SK-N-SH (cell line): ENCODE data around the gene P2RY6. TPM values are rescaled to one million over a fixed set of nuclear protein-coding genes. Genes with fewer than 3 reads are reported as not detected.

Experiments
- CTCF ChIA-PET: fragments of 300-600, 350-600 bp; formaldehyde crosslinking; extraction: SDS; loops from one replicate; lab custom pipeline; 2021; lab: Yijun Ruan, JAX
- POLR2A ChIA-PET: fragments of 350-600 bp; sonication (Branson Sonifier 250); formaldehyde crosslinking; extraction: SDS; loops from one replicate; lab custom pipeline; 2020; ENCODE audit warnings: antibody characterized with exemption, inconsistent platforms; lab: Yijun Ruan, JAX
- DNase-seq: peaks from one replicate; pipeline ENCODE4 v3.0.0; 2012
- H2AFZ ChIP-seq: fragments of 200-600 bp; sonication (generic); 2 replicates; pipeline ENCODE4 v1.8.1; 2016; ENCODE audit warnings: antibody characterized with exemption, mild to moderate bottlenecking, low read depth
- H3F3A ChIP-seq: fragments of 200-600 bp; sonication (generic); replicated peaks from 2 replicates; pipeline ENCODE3; 2016; ENCODE audit warnings: antibody characterized with exemption, mild to moderate bottlenecking; ENCODE audit not compliant: insufficient read depth
- H3K27ac ChIP-seq, 2 experiments: fragments of 200-500 bp in 1 of 2; fragments of 200-600 bp in 1 of 2; sonication (Bioruptor generic) in 1 of 2; sonication (generic), shearing (Covaris generic) in 1 of 2; 2 replicates each; pipeline versions ENCODE4 v1.5.1 to v1.6.1; 2014 to 2016; ENCODE audit warnings: low read depth in 2 of 2, inconsistent platforms in 1 of 2, low read length in 1 of 2, mild to moderate bottlenecking in 1 of 2, mixed read lengths in 1 of 2
- H3K27me3 ChIP-seq: fragments of 200-600 bp; sonication (generic), shearing (Covaris generic); 2 replicates; pipeline ENCODE4 v1.6.1; 2016; ENCODE audit warnings: mixed run types; ENCODE audit not compliant: insufficient read depth
- H3K36me3 ChIP-seq, 2 experiments: fragments of 200-500 bp in 1 of 2; fragments of 200-600 bp in 1 of 2; sonication (Bioruptor generic) in 1 of 2; sonication (generic) in 1 of 2; replicated peaks in 1 of 2; 2 replicates each; pipeline versions ENCODE3 to v1.5.1; 2014 to 2016; ENCODE audit warnings: low read length in 1 of 2, mild to moderate bottlenecking in 1 of 2; ENCODE audit not compliant: insufficient read depth in 2 of 2, control insufficient read depth in 1 of 2
- H3K4me1 ChIP-seq, 2 experiments: fragments of 200-500 bp in 1 of 2; fragments of 200-600 bp in 1 of 2; sonication (Bioruptor generic) in 1 of 2; sonication (generic), shearing (Covaris generic) in 1 of 2; 2 replicates each; pipeline versions ENCODE4 v1.5.1 to v1.6.1; 2014 to 2016; ENCODE audit warnings: low read depth in 1 of 2, low read length in 1 of 2, mixed run types in 1 of 2; ENCODE audit not compliant: insufficient read depth in 2 of 2, control insufficient read depth in 1 of 2
- H3K4me2 ChIP-seq: fragments of 200-600 bp; sonication (generic), shearing (Covaris generic); 2 replicates; pipeline ENCODE4 v1.6.1; 2017; ENCODE audit warnings: mixed run types
- H3K4me3 ChIP-seq, 2 experiments: fragments of 200-500 bp in 1 of 2; fragments of 200-600 bp in 1 of 2; sonication (Bioruptor generic) in 1 of 2; sonication (generic), shearing (Covaris generic) in 1 of 2; 2 replicates each; pipeline versions ENCODE4 v1.5.1 to v1.8.1; 2014 to 2016; ENCODE audit warnings: low read depth in 2 of 2, inconsistent platforms in 1 of 2, low read length in 1 of 2, mild to moderate bottlenecking in 1 of 2, mixed read lengths in 1 of 2, moderate library complexity in 1 of 2
- H3K79me2 ChIP-seq: fragments of 200-600 bp; sonication (generic); 2 replicates; pipeline ENCODE4 v1.8.1; 2017; ENCODE audit warnings: mild to moderate bottlenecking; ENCODE audit not compliant: insufficient read depth
- H3K9ac ChIP-seq: fragments of 200-600 bp; sonication (generic); 2 replicates; pipeline ENCODE4 v1.6.1; 2017; ENCODE audit warnings: mixed run types
- H3K9me2 ChIP-seq: fragments of 200-600 bp; sonication (generic); 2 replicates; pipeline ENCODE4 v1.6.1; 2017; ENCODE audit warnings: mixed run types
- H3K9me3 ChIP-seq: fragments of 200-600 bp; sonication (generic); 2 replicates; pipeline ENCODE4 v1.6.1; 2017; ENCODE audit warnings: mixed run types, mild to moderate bottlenecking, moderate library complexity
- H4K20me1 ChIP-seq: fragments of 200-600 bp; sonication (generic); 2 replicates; pipeline ENCODE4 v1.6.1; 2017; ENCODE audit warnings: mild to moderate bottlenecking, mixed run types; ENCODE audit not compliant: insufficient read depth
- ELF1 ChIP-seq: IDR thresholded peaks from 2 replicates; pipeline ENCODE4 v1.4.0; 2012
- FOXM1 ChIP-seq: IDR thresholded peaks from 2 replicates; pipeline ENCODE4 v1.4.0; 2012; ENCODE audit warnings: low read depth, mild to moderate bottlenecking
- GABPA ChIP-seq: IDR thresholded peaks from 2 replicates; pipeline ENCODE4 v1.4.0; 2012; ENCODE audit warnings: low read depth, mild to moderate bottlenecking
- JUND ChIP-seq: IDR thresholded peaks from 2 replicates; pipeline ENCODE4 v1.4.0; 2012
- MAX ChIP-seq: IDR thresholded peaks from 2 replicates; pipeline ENCODE4 v1.4.0; 2012; ENCODE audit warnings: low read depth
- MEF2A ChIP-seq: IDR thresholded peaks from 2 replicates; pipeline ENCODE4 v1.4.0; 2012; ENCODE audit warnings: low read depth, borderline replicate concordance
- RCOR1 ChIP-seq: fragments of 150-350 bp; IDR thresholded peaks from 2 replicates; pipeline ENCODE4 v1.6.1; 2017; ENCODE audit warnings: antibody characterized with exemption, low read length
- SIN3A ChIP-seq: IDR thresholded peaks from 2 replicates; pipeline ENCODE4 v1.6.1; 2012; ENCODE audit warnings: low read depth, mild to moderate bottlenecking, low read length, moderate library complexity, borderline replicate concordance
- TEAD4 ChIP-seq: IDR thresholded peaks from 2 replicates; pipeline ENCODE4 v1.4.0; 2012; ENCODE audit warnings: mild to moderate bottlenecking, borderline replicate concordance; ENCODE audit not compliant: insufficient read depth
- USF1 ChIP-seq: IDR thresholded peaks from 2 replicates; pipeline ENCODE4 v1.4.0; 2012; ENCODE audit warnings: low read depth, borderline replicate concordance
- WGBS: methylation state at CpG from one replicate; pipeline ENCODE4 v1.1.6; 2017; ENCODE audit warnings: low lambda C conversion rate; 5-methylcytosine and 5-hydroxymethylcytosine counted together
- polyA plus RNA-seq, 3 experiments: library from polyadenylated mRNA; depleted of rRNA; stranded (reverse); fragments of >200 nt; gene quantifications; 2 replicates each; pipeline ENCODE4 v1.2.3, GENCODE V29; 2012

The P2RY6 gene
- polyA plus RNA-seq, 1 of the 3 experiments (the other 2 are of a cell fraction), result 0.15 TPM

GRCh38 chr11:73229321-73229895, 42.7 kb upstream of the P2RY6 start:
- Histone ChIP-seq H3K4me1 (peaks cover 0 to 5% of the 10 kb centered on the region in 2 experiments; a peak in 1 of 4 replicates), H3K9me2 (no peaks in the 10 kb centered on the region), H3K36me3 (no peaks in the 10 kb centered on the region), H3K4me2 (no peak overlapping the region), H4K20me1 (no peaks in the 10 kb centered on the region), H3F3A (no peaks in the 10 kb centered on the region)
- 94% methylated on average over 11 of the region's 11 CpGs for WGBS
- POLR2A ChIA-PET, result no interaction called here
- TF ChIP-seq TEAD4, result no peak
- no peak for TF ChIP-seq JUND
- TF ChIP-seq USF1, result no peak
- TF ChIP-seq ELF1, result no peak
- no peak for TF ChIP-seq MAX
- no peak for TF ChIP-seq FOXM1
- TF ChIP-seq RCOR1, result no peak
- no peak for TF ChIP-seq SIN3A
- TF ChIP-seq, all 33 proteins: peak for 0
- H3K27me3 ChIP-seq, result no peaks in the 10 kb centered on the region
- no peak overlapping the region for H3K4me3 ChIP-seq
- no peaks in the 10 kb centered on the region for H3K79me2 ChIP-seq
- no peak overlapping the region for H2AFZ ChIP-seq
- H3K9ac ChIP-seq, result no peak overlapping the region
- peak; percentile 19 for DNase-seq
- H3K27ac ChIP-seq, result no peak overlapping the region
- H3K9me3 ChIP-seq, result no peaks in the 10 kb centered on the region
- CTCF ChIA-PET, result interaction anchor here (1.0 to 1.9 kb wide), 3 partner anchors 13 to 58 kb away, joined by 3 to 7 read pairs (median 4); no protein-coding TSS in a partner anchor

- TF ChIP-seq GABPA, result no peak
- no peak for TF ChIP-seq USF1
- TF ChIP-seq MEF2A, result no peak
- H4K20me1 ChIP-seq, result no peaks in the 10 kb centered on the region
- POLR2A ChIA-PET, result no interaction called here
- H3K9me2 ChIP-seq, result no peaks in the 10 kb centered on the region
- no peaks in the 10 kb centered on the region for H3K36me3 ChIP-seq
- WGBS, result 83% methylated on average over 15 of the region's 16 CpGs
- peak; percentile 16 for DNase-seq
- CTCF ChIA-PET, result interaction anchor here (0.6 to 1.9 kb wide), 5 partner anchors 12 to 398 kb away, joined by 3 to 7 read pairs (median 3); no protein-coding TSS in a partner anchor
- no peak overlapping the region for H3K4me3 ChIP-seq
- no peak overlapping the region for H3K27ac ChIP-seq
- no peak overlapping the region for H2AFZ ChIP-seq
- H3F3A ChIP-seq, result no peaks in the 10 kb centered on the region
- peaks cover 0 to 5% of the 10 kb centered on the region in 2 experiments; a peak in 1 of 4 replicates for H3K4me1 ChIP-seq
- no peaks in the 10 kb centered on the region for H3K79me2 ChIP-seq
- no peak overlapping the region for H3K4me2 ChIP-seq
- no peaks in the 10 kb centered on the region for H3K27me3 ChIP-seq
- H3K9ac ChIP-seq, result no peak overlapping the region
- no peaks in the 10 kb centered on the region for H3K9me3 ChIP-seq
These were observed 42.0 kb upstream of the P2RY6 start for GRCh38 chr11:73229896-73230875.
